HEK293 (cell line): ENCODE results near the gene AFDN.

ENCODE experiments used
- CTCF ChIP-seq: fragments of 450-650 bp; formaldehyde crosslinking; IDR thresholded peaks from 2 replicates; pipeline ENCODE4 v1.5.1; 2016; ENCODE audit warnings: missing biosample characterization, missing genetic modification characterization
- EGR2 ChIP-seq: fragments of 450-650 bp; formaldehyde crosslinking; IDR thresholded peaks from 2 replicates; pipeline ENCODE4 v1.5.1; 2016; ENCODE audit warnings: low read depth, missing biosample characterization, missing genetic modification characterization
- GFI1B ChIP-seq: fragments of 450-650 bp; formaldehyde crosslinking; IDR thresholded peaks from 2 replicates; pipeline ENCODE4 v1.5.1; 2016; ENCODE audit warnings: missing biosample characterization, missing genetic modification characterization
- GLI4 ChIP-seq: fragments of 450-650 bp; formaldehyde crosslinking; IDR thresholded peaks from 2 replicates; pipeline ENCODE4 v1.5.1; 2016; ENCODE audit warnings: missing biosample characterization, missing genetic modification characterization
- KLF8 ChIP-seq: fragments of 450-650 bp; formaldehyde crosslinking; IDR thresholded peaks from 2 replicates; pipeline ENCODE4 v1.5.1; 2016; ENCODE audit warnings: missing biosample characterization, missing genetic modification characterization
- OVOL3 ChIP-seq: fragments of 450-650 bp; formaldehyde crosslinking; IDR thresholded peaks from 2 replicates; pipeline ENCODE4 v1.5.1; 2016; ENCODE audit warnings: missing biosample characterization, missing genetic modification characterization
- ZBTB7A ChIP-seq: fragments of 450-650 bp; formaldehyde crosslinking; IDR thresholded peaks from 2 replicates; pipeline ENCODE4 v1.5.1; 2016; ENCODE audit warnings: low read depth, missing biosample characterization, missing genetic modification characterization
- ZBTB8A ChIP-seq: fragments of 450-650 bp; formaldehyde crosslinking; IDR thresholded peaks from 2 replicates; pipeline ENCODE4 v1.5.1; 2016; ENCODE audit warnings: missing biosample characterization, missing genetic modification characterization
- ZNF274 ChIP-seq, 2 experiments: fragments of 200-500 bp in 1 of 2; fragments of 450-650 bp in 1 of 2; sonication (Bioruptor generic) in 1 of 2; formaldehyde crosslinking in 1 of 2; IDR thresholded peaks; 2 replicates each; pipeline versions ENCODE4 v1.5.1 to v1.6.1; 2014 to 2016; ENCODE audit warnings: borderline replicate concordance in 1 of 2, inconsistent platforms in 1 of 2, low read length in 1 of 2, missing biosample characterization in 1 of 2, missing genetic modification characterization in 1 of 2
- ZNF404 ChIP-seq: fragments of 450-650 bp; formaldehyde crosslinking; IDR thresholded peaks from 2 replicates; pipeline ENCODE4 v1.5.1; 2017; ENCODE audit warnings: missing biosample characterization, missing genetic modification characterization
- ZNF433 ChIP-seq: fragments of 450-650 bp; formaldehyde crosslinking; IDR thresholded peaks from 2 replicates; pipeline ENCODE4 v1.5.1; 2016; ENCODE audit warnings: missing biosample characterization, missing genetic modification characterization, low read depth
- ZNF580 ChIP-seq: fragments of 450-650 bp; formaldehyde crosslinking; IDR thresholded peaks from 2 replicates; pipeline ENCODE4 v1.5.1; 2016; ENCODE audit warnings: missing biosample characterization, missing genetic modification characterization
- ZNF629 ChIP-seq: fragments of 450-650 bp; formaldehyde crosslinking; IDR thresholded peaks from 2 replicates; pipeline ENCODE4 v1.5.1; 2017; ENCODE audit warnings: missing biosample characterization, missing genetic modification characterization

GRCh38 chr6:167984876-167985604, 158.3 kb downstream of the AFDN start:
- TF ChIP-seq OVOL3 (tag by site-specific recombination) = no peak
- TF ChIP-seq CTCF (tag by site-specific recombination) = no peak
- TF ChIP-seq KLF8 = no peak
- no peak for TF ChIP-seq ZNF274 (IDR thresholded peaks at IDR 0.05; ENCODE audit: low read length)
- no peak for TF ChIP-seq ZNF274 (tag by site-specific recombination; IDR thresholded peaks at IDR 0.05; ENCODE audit: borderline replicate concordance)
- no peak for TF ChIP-seq ZNF433 (tag by site-specific recombination)
- TF ChIP-seq ZNF404 (tag by site-specific recombination) = no peak
- no peak for TF ChIP-seq ZNF580 (tag by site-specific recombination)
- no peak for TF ChIP-seq ZBTB7A (tag by site-specific recombination)
- no peak for TF ChIP-seq EGR2 (tag by site-specific recombination)
- no peak for TF ChIP-seq GLI4 (tag by site-specific recombination)
- no peak for TF ChIP-seq ZNF629 (tag by site-specific recombination)
- no peak for TF ChIP-seq GFI1B
- no peak for TF ChIP-seq ZBTB8A
